Glutamatergic neuron (in vitro differentiated cells): ENCODE results near the gene DOK5. TPM values are rescaled to one million over a fixed set of nuclear protein-coding genes. Genes with fewer than 3 reads are reported as not detected.
A peak's percentile ranks its signal among the peaks of the same experiment; 100 is the strongest.

Experiments
- DNase-seq: peaks from one replicate; pipeline ENCODE4 v3.0.0; 2022
- H3K27ac Mint-ChIP-seq: one replicate; pipeline ENCODE4 v1.8.0; 2020; ENCODE audit warnings: mild to moderate bottlenecking, mixed read lengths, inconsistent platforms; ENCODE audit not compliant: unreplicated experiment
- H3K27me3 Mint-ChIP-seq: one replicate; pipeline ENCODE4 v1.8.0; 2020; ENCODE audit warnings: mild to moderate bottlenecking, moderate library complexity, mixed read lengths, inconsistent platforms; ENCODE audit not compliant: unreplicated experiment
- H3K36me3 Mint-ChIP-seq: one replicate; pipeline ENCODE4 v1.8.0; 2020; ENCODE audit warnings: mild to moderate bottlenecking, mixed read lengths, inconsistent platforms; ENCODE audit not compliant: unreplicated experiment
- H3K4me1 Mint-ChIP-seq: one replicate; pipeline ENCODE4 v1.8.0; 2020; ENCODE audit warnings: mild to moderate bottlenecking, low read depth, mixed read lengths, inconsistent platforms; ENCODE audit not compliant: unreplicated experiment
- H3K4me3 Mint-ChIP-seq: one replicate; pipeline ENCODE4 v1.8.0; 2020; ENCODE audit warnings: mild to moderate bottlenecking, mixed read lengths, inconsistent platforms; ENCODE audit not compliant: unreplicated experiment
- H3K9me3 Mint-ChIP-seq: one replicate; pipeline ENCODE4 v1.8.0; 2020; ENCODE audit warnings: mild to moderate bottlenecking, moderate library complexity, mixed read lengths, inconsistent platforms; ENCODE audit not compliant: unreplicated experiment
- CTCF ChIP-seq: fragments of 200-600 bp; sonication (generic); IDR thresholded peaks from one replicate; pipeline ENCODE4 v1.5.0; 2021; ENCODE audit not compliant: partially characterized antibody, unreplicated experiment
- total RNA-seq: library from RNA; stranded (reverse); fragmentation: NEBNext Ultra II Directional; extraction: Animal tissue kit (Norgen Biotek cat#: 25700); gene quantifications from one replicate; pipeline ENCODE4 v1.2.1, GENCODE V29; 2021; ENCODE audit not compliant: unreplicated experiment

Gene DOK5
- total RNA-seq, 1 donor from 2014 or later, result 30.8 TPM

GRCh38 chr20:54625497-54625896 is 150.1 kb downstream of the DOK5 start:
- Mint-ChIP-seq H3K4me3 (peak overlapping the region; percentile 58), H3K4me1 (peaks cover 69% of the 10 kb centered on the region), H3K27me3 (peaks cover 9% of the 10 kb centered on the region), H3K27ac (peak overlapping the region; percentile 93), H3K9me3 (no peaks in the 10 kb centered on the region), H3K36me3 (no peaks in the 10 kb centered on the region)
- no peak for DNase-seq
- TF ChIP-seq CTCF, result no peak

GRCh38 chr20:54626126-54626525 is 150.7 kb downstream of the DOK5 start:
- peaks cover 70% of the 10 kb centered on the region for H3K4me1 Mint-ChIP-seq
- H3K4me3 Mint-ChIP-seq, result peak overlapping the region; percentile 58
- H3K27me3 Mint-ChIP-seq, result peaks cover 9% of the 10 kb centered on the region
- H3K9me3 Mint-ChIP-seq, result no peaks in the 10 kb centered on the region
- no peak for DNase-seq
- peak overlapping the region; percentile 93 for H3K27ac Mint-ChIP-seq
- no peaks in the 10 kb centered on the region for H3K36me3 Mint-ChIP-seq
- no peak for TF ChIP-seq CTCF

- DNase-seq, result no peak
- TF ChIP-seq CTCF, result no peak
- H3K27me3 Mint-ChIP-seq, result peaks cover 7% of the 10 kb centered on the region
- peaks cover 66% of the 10 kb centered on the region for H3K4me1 Mint-ChIP-seq
- H3K4me3 Mint-ChIP-seq, result no peak overlapping the region
- no peaks in the 10 kb centered on the region for H3K36me3 Mint-ChIP-seq
- peaks cover 3% of the 10 kb centered on the region for H3K9me3 Mint-ChIP-seq
- H3K27ac Mint-ChIP-seq, result no peak overlapping the region
Measured at GRCh38 chr20:54629632-54630031, 154.2 kb downstream of the DOK5 start.

GRCh38 chr20:54630582-54630981 is 155.2 kb downstream of the DOK5 start:
- H3K4me3 Mint-ChIP-seq, result no peak overlapping the region
- no peak overlapping the region for H3K27ac Mint-ChIP-seq
- no peak for DNase-seq
- H3K9me3 Mint-ChIP-seq, result peaks cover 4% of the 10 kb centered on the region
- no peaks in the 10 kb centered on the region for H3K36me3 Mint-ChIP-seq
- H3K4me1 Mint-ChIP-seq, result peaks cover 65% of the 10 kb centered on the region
- H3K27me3 Mint-ChIP-seq, result peaks cover 4% of the 10 kb centered on the region
- no peak for TF ChIP-seq CTCF

GRCh38 chr20:54631059-54631458 is 155.7 kb downstream of the DOK5 start:
- Mint-ChIP-seq H3K27ac (no peak overlapping the region), H3K4me3 (no peak overlapping the region), H3K27me3 (peaks cover 4% of the 10 kb centered on the region), H3K36me3 (no peaks in the 10 kb centered on the region), H3K9me3 (peaks cover 4% of the 10 kb centered on the region), H3K4me1 (peaks cover 62% of the 10 kb centered on the region)
- DNase-seq, result no peak
- TF ChIP-seq CTCF, result no peak
